HUDEP-2 (cell line): ENCODE results near the gene PDZD8.
"Not testable (repeated sequence)": the region's sequence is repeated elsewhere in the genome, so short reads cannot be mapped to it uniquely, and the experiment has no call there.

Experiments used
- DNase-seq, 76 experiments: peaks; one replicate each; lab custom pipeline; 2025; ENCODE audit not compliant: unreplicated experiment in 76 of 76; lab: John Stamatoyannopoulos, UW

PDZD8 gene

GRCh38 chr10:117298219-117298618, 77.0 kb downstream of the PDZD8 start:
- no peak for DNase-seq

GRCh38 chr10:117294735-117295134, 80.5 kb downstream of the PDZD8 start:
- no peak for DNase-seq

GRCh38 chr10:117294039-117294645, 81.1 kb downstream of the PDZD8 start:
- no peak for DNase-seq

DNA sequence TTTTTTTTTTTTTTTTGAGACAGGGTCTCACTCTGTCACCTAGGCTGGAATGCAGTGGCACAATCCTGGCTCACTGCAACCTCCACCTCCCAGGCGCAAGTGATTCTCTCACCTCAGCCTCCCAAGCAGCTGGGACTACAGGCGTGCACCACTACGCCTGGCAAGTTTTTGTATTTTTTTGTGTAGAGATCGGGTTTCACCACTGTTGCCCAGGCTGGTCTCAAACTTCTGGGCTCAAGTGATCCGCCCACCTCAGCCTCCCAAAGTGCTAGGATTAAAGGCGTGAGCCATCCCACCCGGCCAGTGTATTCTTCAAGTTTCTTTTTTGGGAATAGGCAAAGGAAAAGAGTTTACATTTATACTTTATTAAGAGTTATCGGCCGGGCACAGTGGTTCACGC, 84.4 kb downstream of the PDZD8 start:
- DNase-seq = not testable (repeated sequence)

- DNase-seq = no peak
These were observed 90.3 kb downstream of the PDZD8 start for GRCh38 chr10:117284716-117285494.

GRCh38 chr10:117277675-117278074, 97.6 kb downstream of the PDZD8 start:
- DNase-seq = no peak

- DNase-seq = peak in 5 of 76 experiments; percentile 9 to 30 (median 14)
These were observed 100.1 kb downstream of the PDZD8 start for GRCh38 chr10:117275121-117275520.

- no peak for DNase-seq
These were observed 100.7 kb downstream of the PDZD8 start for GRCh38 chr10:117274509-117274908.

DNA sequence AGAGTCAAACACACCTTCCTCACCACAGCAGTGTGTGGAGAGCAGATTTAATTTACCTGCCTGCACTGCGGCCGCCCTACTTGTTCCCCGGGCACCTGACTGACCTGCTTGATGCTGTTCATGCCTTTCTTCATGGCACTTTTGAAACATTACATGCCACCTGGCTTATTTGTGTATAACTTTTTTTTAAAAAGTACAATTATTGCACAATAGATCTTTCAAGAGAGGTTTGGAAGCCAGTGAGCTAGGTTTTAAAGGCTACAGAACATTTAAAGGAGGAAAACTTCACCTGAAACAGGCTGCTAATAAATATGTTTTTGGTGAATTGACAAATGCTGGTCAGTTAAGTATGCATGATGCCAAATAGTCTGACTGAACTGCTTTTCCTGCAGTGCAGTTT, 101.3 kb downstream of the PDZD8 start:
- DNase-seq = no peak

DNA sequence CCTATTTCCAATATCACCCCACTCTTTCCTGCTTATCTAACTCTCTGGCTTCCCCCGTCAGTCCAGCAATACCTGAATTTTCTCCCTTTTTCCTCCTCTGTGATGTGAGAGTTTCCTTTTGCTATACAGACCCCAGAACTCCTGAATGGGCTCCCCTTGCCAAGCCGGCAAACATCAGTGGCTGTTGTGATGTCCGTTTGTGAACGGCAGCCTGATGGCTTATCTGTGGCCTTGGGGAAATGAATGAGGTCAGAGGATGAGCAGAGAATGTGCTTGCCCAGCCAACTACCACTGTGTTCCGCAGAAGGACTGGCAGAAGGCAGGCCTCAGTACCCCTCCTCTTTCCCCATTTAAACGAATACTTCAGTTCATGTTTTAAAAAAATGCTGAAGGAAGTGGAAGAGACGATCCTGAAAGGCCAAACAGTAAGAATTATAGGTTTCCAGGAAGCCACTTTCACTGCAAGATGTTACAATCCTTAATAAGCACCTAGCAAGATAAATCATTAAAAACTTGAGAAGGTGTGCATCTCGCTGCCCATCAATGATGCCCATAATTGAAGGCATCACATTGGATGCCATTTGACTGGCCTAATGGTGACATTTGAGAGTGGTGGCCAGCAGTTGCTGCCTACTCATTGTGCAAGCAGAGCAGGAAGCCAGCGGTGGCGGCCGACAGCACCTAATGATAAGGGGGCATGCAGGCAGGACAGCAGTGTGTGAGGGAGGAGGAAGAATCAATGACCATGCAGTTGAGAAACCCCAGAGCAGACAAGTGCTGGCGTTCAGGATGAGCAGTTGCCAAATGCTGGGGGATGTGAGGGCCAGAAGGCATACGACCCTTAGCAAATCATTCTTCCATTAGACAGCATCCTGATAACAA, 102.8 kb downstream of the PDZD8 start:
- DNase-seq = peak in 2 of 76 experiments; percentile 6 to 8

DNA sequence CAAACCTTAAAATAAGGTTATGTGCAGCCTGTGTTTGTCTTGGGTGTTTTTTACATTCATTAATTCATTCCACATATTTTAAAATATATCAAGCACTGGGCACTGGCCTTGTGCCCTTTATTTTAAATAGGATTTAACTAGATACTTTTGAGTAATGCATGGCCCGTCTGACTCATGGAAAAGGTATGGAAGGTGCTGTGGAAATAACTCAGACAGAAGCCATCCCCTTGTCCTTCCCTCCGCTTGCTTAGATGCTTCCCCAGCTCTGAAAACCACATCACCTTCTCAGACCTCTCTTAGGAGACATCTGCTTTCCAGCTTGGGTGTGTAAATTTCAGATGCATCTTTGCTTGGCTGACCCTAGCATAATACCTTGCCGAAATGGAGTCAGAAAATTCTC, 103.8 kb downstream of the PDZD8 start:
- DNase-seq = no peak

DNA sequence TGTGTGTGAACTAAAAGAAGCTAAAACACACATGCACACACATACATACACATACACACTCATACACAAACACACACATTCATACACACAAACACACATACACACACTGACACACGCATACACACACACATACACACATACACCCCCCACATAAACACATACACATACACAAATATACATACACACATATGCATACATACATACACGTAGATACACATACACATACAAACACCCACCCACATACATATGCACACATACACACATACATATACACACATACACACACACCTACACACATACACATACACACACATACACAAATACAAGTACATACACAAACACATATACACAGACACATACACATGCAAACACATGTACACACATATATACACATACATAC, 106.3 kb downstream of the PDZD8 start:
- DNase-seq = no peak

DNA sequence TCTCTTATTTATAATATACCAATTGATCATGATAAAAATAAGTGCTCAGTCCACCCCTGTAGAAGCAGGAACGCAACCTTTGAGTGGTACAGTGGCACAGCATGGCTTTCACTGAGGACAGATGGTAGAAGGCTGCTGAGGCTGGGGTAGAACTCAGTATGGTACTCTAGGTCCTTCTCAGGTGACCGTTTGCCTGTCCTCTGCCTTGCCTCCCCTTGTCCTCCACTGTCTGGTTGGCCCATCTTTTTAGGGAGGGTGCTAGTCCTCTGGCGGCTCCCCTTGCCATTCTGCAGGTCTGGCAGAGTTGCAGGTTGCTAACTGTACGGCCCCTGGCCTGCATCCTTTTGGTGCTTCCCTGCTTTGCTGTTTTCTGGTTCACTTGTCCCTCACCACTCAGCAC, 107.0 kb downstream of the PDZD8 start:
- DNase-seq = no peak

- DNase-seq = no peak
These were observed 108.4 kb downstream of the PDZD8 start for GRCh38 chr10:117266812-117267211.

DNA sequence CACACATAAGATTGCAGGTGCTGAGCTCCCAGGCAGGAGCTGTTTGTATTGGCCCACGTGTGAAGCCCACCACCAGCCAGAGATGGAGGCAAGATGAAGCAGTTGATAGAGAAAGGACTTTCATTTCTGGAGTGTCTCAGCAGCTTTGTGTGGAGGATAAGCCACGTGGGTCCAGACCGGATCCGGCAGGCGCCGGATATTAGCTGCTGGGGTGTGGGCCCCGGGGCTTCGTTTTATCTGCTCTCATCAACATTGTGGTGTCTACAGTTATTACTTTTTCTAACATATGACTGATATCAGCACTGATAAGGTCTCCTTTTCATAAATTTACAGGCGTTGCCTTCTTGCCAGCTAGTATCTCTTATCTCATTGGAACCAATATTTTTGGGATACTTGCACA, 108.8 kb downstream of the PDZD8 start:
- DNase-seq = peak in 4 of 76 experiments; percentile 13 to 55 (median 23)

- DNase-seq = no peak
These were observed 110.5 kb downstream of the PDZD8 start for GRCh38 chr10:117264782-117265181.

GRCh38 chr10:117262903-117263293, 112.3 kb downstream of the PDZD8 start:
- peak in 57 of 76 experiments; percentile 9 to 75 (median 39) for DNase-seq

GRCh38 chr10:117262291-117262902, 112.8 kb downstream of the PDZD8 start:
- no peak for DNase-seq

GRCh38 chr10:117261501-117261900, 113.7 kb downstream of the PDZD8 start:
- no peak for DNase-seq

GRCh38 chr10:117260084-117260483, 115.2 kb downstream of the PDZD8 start:
- DNase-seq = no peak

- no peak for DNase-seq
These were observed 116.0 kb downstream of the PDZD8 start for GRCh38 chr10:117259279-117259678.
